Fibroblast of lung (primary cell): ENCODE results near the gene GAGE10. TPM values are rescaled to one million over a fixed set of nuclear protein-coding genes. Genes with fewer than 3 reads are reported as not detected.

Experiments used
- DNase-seq, 2 donors: peaks; one replicate each; pipeline versions ENCODE4 v3.0.0 to v3.0.0-alpha.2; 2010; ENCODE audit warnings: low read depth in 2 of 2
- H2AFZ ChIP-seq: 2 replicates; pipeline ENCODE4 v1.5.1; 2012; ENCODE audit warnings: low read length, control low read depth, inconsistent platforms
- H3K27ac ChIP-seq: 2 replicates; pipeline ENCODE4 v1.5.1; 2011; ENCODE audit warnings: low read length, control low read depth; ENCODE audit not compliant: insufficient read depth
- H3K27me3 ChIP-seq: 2 replicates; pipeline ENCODE4 v1.5.1; 2011; ENCODE audit warnings: mild to moderate bottlenecking, low read length; ENCODE audit not compliant: control insufficient read depth, insufficient read depth
- H3K36me3 ChIP-seq: 2 replicates; pipeline ENCODE4 v1.5.1; 2011; ENCODE audit warnings: low read length; ENCODE audit not compliant: control insufficient read depth, insufficient read depth
- H3K4me1 ChIP-seq: 2 replicates; pipeline ENCODE4 v1.5.1; 2011; ENCODE audit warnings: low read length; ENCODE audit not compliant: control insufficient read depth, insufficient read depth; ENCODE audit errors: extremely low read depth
- H3K4me2 ChIP-seq: 2 replicates; pipeline ENCODE4 v1.5.1; 2011; ENCODE audit warnings: low read length, control low read depth; ENCODE audit not compliant: insufficient read depth; ENCODE audit errors: extremely low read depth
- H3K4me3 ChIP-seq, 4 experiments: fragments of 200-600 bp in 1 of 4; sonication (generic) in 1 of 4; replicated peaks in 1 of 4; 2 replicates each; pipeline ENCODE4 v1.5.1; 2011 to 2016; ENCODE audit warnings: low read length in 4 of 4, low read depth in 3 of 4, mild to moderate bottlenecking in 3 of 4, control low read depth in 2 of 4, inconsistent platforms in 1 of 4, mixed read lengths in 1 of 4; ENCODE audit not compliant: insufficient read depth in 1 of 4; ENCODE audit errors: control extremely low read depth in 1 of 4
- H3K79me2 ChIP-seq: 2 replicates; pipeline ENCODE4 v1.5.1; 2012; ENCODE audit warnings: mild to moderate bottlenecking, low read length, inconsistent platforms; ENCODE audit not compliant: control insufficient read depth, insufficient read depth
- H3K9ac ChIP-seq: 2 replicates; pipeline ENCODE4 v1.5.1; 2011; ENCODE audit warnings: mild to moderate bottlenecking, low read length, control low read depth; ENCODE audit not compliant: insufficient read depth
- H3K9me3 ChIP-seq: 2 replicates; pipeline ENCODE4 v1.5.1; 2012; ENCODE audit warnings: low read depth, low read length; ENCODE audit not compliant: control insufficient read depth, insufficient read depth
- H4K20me1 ChIP-seq: 2 replicates; pipeline ENCODE4 v1.5.1; 2011; ENCODE audit warnings: low read length; ENCODE audit not compliant: control insufficient read depth, insufficient read depth; ENCODE audit errors: extremely low read depth
- CTCF ChIP-seq, 2 donors: IDR thresholded peaks in 1 of 2; conservative IDR thresholded peaks in 1 of 2; 1 replicate in 1 of 2; 2 replicates in 1 of 2; pipeline ENCODE4 v1.5.1; 2011 to 2012; ENCODE audit warnings: low read length in 2 of 2, control low read depth in 1 of 2, inconsistent platforms in 1 of 2, low read depth in 1 of 2, mild to moderate bottlenecking in 1 of 2
- EZH2 ChIP-seq: IDR thresholded peaks from 2 replicates; pipeline ENCODE4 v1.5.1; 2012; ENCODE audit warnings: low read length, control low read depth, mild to moderate bottlenecking; ENCODE audit errors: missing control alignments
- polyA plus RNA-seq, 2 donors: library from polyadenylated mRNA; depleted of rRNA in 1 of 2; stranded (reverse) in 1 of 2; unstranded in 1 of 2; fragments of >200 nt; gene quantifications; 2 replicates each; pipeline ENCODE4 v1.2.1, GENCODE V29; 2011 to 2012; ENCODE audit warnings: missing spikeins in 1 of 2
- total RNA-seq: library from RNA; depleted of rRNA; stranded (reverse); fragments of >200 nt; gene quantifications from 2 replicates; pipeline ENCODE4 v1.2.1, GENCODE V29; 2014

The GAGE10 gene
- total and polyA plus RNA-seq, 2 donors (not counting 1 experiment from before 2014, with no cell fraction given), result not detected

- Histone ChIP-seq H4K20me1 (no peaks in the 10 kb centered on the region), H3K27ac (no peak overlapping the region), H3K9me3 (no peaks in the 10 kb centered on the region), H3K4me3 (no peak overlapping the region), H3K4me1 (no peaks in the 10 kb centered on the region), H3K36me3 (no peaks in the 10 kb centered on the region), H3K79me2 (no peaks in the 10 kb centered on the region), H3K4me2 (no peak overlapping the region), H3K9ac (no peak overlapping the region), H2AFZ (no peak overlapping the region), H3K27me3 (no peaks in the 10 kb centered on the region)
- TF ChIP-seq CTCF (conservative IDR thresholded peaks at IDR 0.05 in 1 of 2, IDR thresholded peaks at IDR 0.05 in 1 of 2; ENCODE audit: low read depth in 1 of 2, low read length in 2 of 2), result no peak
- no peak for TF ChIP-seq EZH2
- DNase-seq, result no peak
Observed at GRCh38 chrX:49286136-49286535, 17.3 kb upstream of the GAGE10 start.

GRCh38 chrX:49286581-49286980, 16.9 kb upstream of the GAGE10 start:
- no peak for TF ChIP-seq CTCF (conservative IDR thresholded peaks at IDR 0.05 in 1 of 2, IDR thresholded peaks at IDR 0.05 in 1 of 2; ENCODE audit: low read depth in 1 of 2, low read length in 2 of 2)
- TF ChIP-seq EZH2, result no peak
- Histone ChIP-seq H3K27me3 (no peaks in the 10 kb centered on the region), H2AFZ (no peak overlapping the region), H3K79me2 (no peaks in the 10 kb centered on the region), H3K27ac (no peak overlapping the region), H4K20me1 (no peaks in the 10 kb centered on the region), H3K4me2 (no peak overlapping the region), H3K4me1 (no peaks in the 10 kb centered on the region), H3K9me3 (no peaks in the 10 kb centered on the region), H3K9ac (no peak overlapping the region), H3K4me3 (no peak overlapping the region), H3K36me3 (no peaks in the 10 kb centered on the region)
- no peak for DNase-seq

GRCh38 chrX:49287665-49288064, 15.8 kb upstream of the GAGE10 start:
- H3K27me3 ChIP-seq, result no peaks in the 10 kb centered on the region
- no peaks in the 10 kb centered on the region for H3K79me2 ChIP-seq
- no peaks in the 10 kb centered on the region for H3K4me1 ChIP-seq
- no peak overlapping the region for H2AFZ ChIP-seq
- no peak for TF ChIP-seq CTCF (conservative IDR thresholded peaks at IDR 0.05 in 1 of 2, IDR thresholded peaks at IDR 0.05 in 1 of 2; ENCODE audit: low read depth in 1 of 2, low read length in 2 of 2)
- no peak for TF ChIP-seq EZH2
- H3K36me3 ChIP-seq, result no peaks in the 10 kb centered on the region
- no peaks in the 10 kb centered on the region for H3K9me3 ChIP-seq
- no peaks in the 10 kb centered on the region for H4K20me1 ChIP-seq
- no peak overlapping the region for H3K9ac ChIP-seq
- DNase-seq, result no peak
- H3K27ac ChIP-seq, result no peak overlapping the region
- no peak overlapping the region for H3K4me3 ChIP-seq
- H3K4me2 ChIP-seq, result no peak overlapping the region
